MCF 10A (cell line): ENCODE measurements around the gene NUAK2. TPM values are rescaled to one million over a fixed set of nuclear protein-coding genes. Genes with fewer than 3 reads are reported as not detected.

Experiments
- BruUV-seq: library from RNA; stranded (reverse); fragments of 400-500 nt; replicated peaks from 2 replicates; lab custom pipeline; 2021; lab: Mats Ljungman, UMichigan
- CTCF ChIA-PET: fragments of 300-600 bp; sonication (Branson Sonifier 250); formaldehyde crosslinking; extraction: SDS; loops from one replicate; lab custom pipeline; 2021; ENCODE audit warnings: antibody characterized with exemption, inconsistent platforms; lab: Yijun Ruan, JAX
- POLR2A ChIA-PET: fragments of 300-600, 350-650 bp; sonication (Branson Sonifier 250); formaldehyde crosslinking; extraction: SDS; loops from one replicate; lab custom pipeline; 2020; ENCODE audit warnings: antibody characterized with exemption, inconsistent platforms; lab: Yijun Ruan, JAX
- DNase-seq: peaks from one replicate; pipeline ENCODE4 v3.0.0-alpha.2; 2018; ENCODE audit not compliant: unreplicated experiment
- H3K27ac Mint-ChIP-seq: one replicate; pipeline ENCODE4 v1.8.0; 2022; ENCODE audit warnings: mild to moderate bottlenecking, low read depth, mixed read lengths; ENCODE audit not compliant: unreplicated experiment
- H3K27me3 Mint-ChIP-seq: one replicate; pipeline ENCODE4 v1.8.0; 2022; ENCODE audit warnings: mixed read lengths; ENCODE audit not compliant: insufficient read depth, unreplicated experiment
- H3K36me3 Mint-ChIP-seq: one replicate; pipeline ENCODE4 v1.8.0; 2022; ENCODE audit warnings: mild to moderate bottlenecking, moderate library complexity, mixed read lengths; ENCODE audit not compliant: insufficient read depth, unreplicated experiment
- H3K4me1 Mint-ChIP-seq: one replicate; pipeline ENCODE4 v1.8.0; 2022; ENCODE audit warnings: mixed read lengths; ENCODE audit not compliant: insufficient read depth, unreplicated experiment
- H3K4me3 Mint-ChIP-seq: one replicate; pipeline ENCODE4 v1.8.0; 2022; ENCODE audit warnings: mild to moderate bottlenecking, moderate library complexity, mixed read lengths; ENCODE audit not compliant: unreplicated experiment
- H3K9me3 Mint-ChIP-seq: one replicate; pipeline ENCODE4 v1.8.0; 2022; ENCODE audit warnings: mixed read lengths; ENCODE audit not compliant: unreplicated experiment
- intact Hi-C: fragments of 100-400 bp; cut with micrococcal nuclease; formaldehyde crosslinking; loops from 2 replicates; pipeline ENCODE4 v1.14.1; 2022
- total RNA-seq: library from RNA; stranded (reverse); gene quantifications from 2 replicates; pipeline ENCODE4 v1.2.3, GENCODE V29; 2022
- TF ChIP-seq, protein P1 (sequence below): fragments of 200-600 bp; IDR thresholded peaks from one replicate; pipeline ENCODE4 v1.8.0; 2022; ENCODE audit warnings: antibody characterized with exemption, mild to moderate bottlenecking; ENCODE audit not compliant: unreplicated experiment

The NUAK2 gene
- total RNA-seq, 1 experiment from 2014 or later: 6.0 TPM

DNA sequence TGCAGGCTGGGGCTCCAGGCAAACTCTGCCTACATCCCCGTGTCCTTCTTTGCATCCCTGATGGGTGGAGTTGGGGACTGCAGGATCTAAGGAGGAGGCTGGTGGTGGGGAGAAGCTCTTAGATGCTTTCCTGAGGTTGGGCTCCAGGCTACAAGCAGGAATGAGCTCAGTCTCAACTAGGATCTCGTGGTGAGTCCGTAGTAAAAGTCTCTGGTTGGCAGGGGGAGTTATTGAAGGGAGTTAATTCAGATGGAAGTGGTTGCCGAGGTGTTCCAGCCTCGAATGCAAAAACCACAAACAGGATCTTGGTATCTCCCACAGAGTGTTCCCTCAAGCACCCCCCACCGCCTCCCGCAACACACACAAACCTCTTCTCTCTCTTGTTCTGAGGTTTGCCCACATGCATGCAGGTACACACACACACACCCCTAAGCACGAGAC, 58.8 kb downstream of the NUAK2 start:
- TF ChIP-seq, protein P1, sequence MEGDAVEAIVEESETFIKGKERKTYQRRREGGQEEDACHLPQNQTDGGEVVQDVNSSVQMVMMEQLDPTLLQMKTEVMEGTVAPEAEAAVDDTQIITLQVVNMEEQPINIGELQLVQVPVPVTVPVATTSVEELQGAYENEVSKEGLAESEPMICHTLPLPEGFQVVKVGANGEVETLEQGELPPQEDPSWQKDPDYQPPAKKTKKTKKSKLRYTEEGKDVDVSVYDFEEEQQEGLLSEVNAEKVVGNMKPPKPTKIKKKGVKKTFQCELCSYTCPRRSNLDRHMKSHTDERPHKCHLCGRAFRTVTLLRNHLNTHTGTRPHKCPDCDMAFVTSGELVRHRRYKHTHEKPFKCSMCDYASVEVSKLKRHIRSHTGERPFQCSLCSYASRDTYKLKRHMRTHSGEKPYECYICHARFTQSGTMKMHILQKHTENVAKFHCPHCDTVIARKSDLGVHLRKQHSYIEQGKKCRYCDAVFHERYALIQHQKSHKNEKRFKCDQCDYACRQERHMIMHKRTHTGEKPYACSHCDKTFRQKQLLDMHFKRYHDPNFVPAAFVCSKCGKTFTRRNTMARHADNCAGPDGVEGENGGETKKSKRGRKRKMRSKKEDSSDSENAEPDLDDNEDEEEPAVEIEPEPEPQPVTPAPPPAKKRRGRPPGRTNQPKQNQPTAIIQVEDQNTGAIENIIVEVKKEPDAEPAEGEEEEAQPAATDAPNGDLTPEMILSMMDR: no peak
- BruUV-seq: no TSS peak
- H3K36me3 Mint-ChIP-seq: no peaks in the 10 kb centered on the region
- no peak overlapping the region for H3K4me3 Mint-ChIP-seq
- H3K9me3 Mint-ChIP-seq: no peaks in the 10 kb centered on the region
- H3K4me1 Mint-ChIP-seq: peaks cover 33% of the 10 kb centered on the region
- intact Hi-C loops: no loop called here
- DNase-seq: no peak
- POLR2A ChIA-PET: interaction anchor here (0.6 to 1.7 kb wide), 5 partner anchors 7 to 142 kb away, joined by 3 to 4 read pairs (median 3); partner anchors contain the start of gene TMCC2
- CTCF ChIA-PET: interaction anchor here (0.6 to 14.4 kb wide), 13 partner anchors 9 to 456 kb away, joined by 3 to 487 read pairs (median 6); partner anchors contain the start of gene TMCC2
- H3K27ac Mint-ChIP-seq: no peak overlapping the region
- H3K27me3 Mint-ChIP-seq: no peaks in the 10 kb centered on the region

DNA sequence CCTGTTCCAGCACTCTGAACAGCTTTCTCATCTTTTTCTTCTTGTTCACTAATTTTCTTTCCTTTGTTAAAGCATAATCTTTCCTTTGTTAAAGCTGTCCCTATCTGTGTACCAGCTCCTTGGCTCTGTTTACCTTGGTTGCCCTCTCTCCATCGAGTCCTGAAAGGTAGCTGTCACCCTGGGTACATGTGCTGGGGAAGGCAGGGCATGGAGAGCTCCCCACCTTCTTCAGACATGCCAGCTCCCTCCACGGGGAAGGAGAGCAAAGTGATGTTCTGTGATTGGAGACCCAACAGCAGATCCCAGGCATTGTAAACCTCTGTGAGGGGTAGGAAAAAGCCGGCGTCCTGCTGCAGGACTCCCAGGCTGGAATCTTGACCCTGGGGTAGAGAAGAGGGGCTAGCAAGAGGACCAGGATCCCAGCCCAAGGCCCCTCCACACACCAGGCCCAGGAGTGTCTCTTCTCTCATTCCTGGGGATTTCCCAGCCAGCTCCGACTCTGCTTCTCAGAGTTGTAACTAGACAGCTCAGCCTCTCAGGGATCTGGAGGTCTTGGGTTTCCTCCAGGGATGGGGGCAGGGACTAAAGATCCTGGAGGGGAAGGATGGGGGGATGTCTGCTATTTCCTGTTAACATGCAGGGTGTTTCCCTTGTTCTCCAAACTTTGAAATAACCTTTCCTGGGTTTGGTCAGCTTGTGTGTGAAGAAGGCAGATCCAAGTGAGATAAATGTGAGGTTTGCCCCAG, 59.4 kb downstream of the NUAK2 start:
- POLR2A ChIA-PET: interaction anchor here (0.6 to 1.7 kb wide), 7 partner anchors 8 to 63 kb away, joined by 3 to 4 read pairs (median 3); partner anchors contain the start of gene TMCC2
- TF ChIP-seq, protein P1: no peak
- H3K9me3 Mint-ChIP-seq: no peaks in the 10 kb centered on the region
- H3K4me1 Mint-ChIP-seq: peaks cover 33% of the 10 kb centered on the region
- DNase-seq: no peak
- no TSS peak for BruUV-seq
- no peak overlapping the region for H3K27ac Mint-ChIP-seq
- H3K4me3 Mint-ChIP-seq: no peak overlapping the region
- intact Hi-C loops: no loop called here
- H3K27me3 Mint-ChIP-seq: no peaks in the 10 kb centered on the region
- H3K36me3 Mint-ChIP-seq: no peaks in the 10 kb centered on the region
- CTCF ChIA-PET: interaction anchor here (0.5 to 14.4 kb wide), 17 partner anchors 9 to 1122 kb away, joined by 3 to 487 read pairs (median 6); partner anchors contain the start of gene TMCC2

DNA sequence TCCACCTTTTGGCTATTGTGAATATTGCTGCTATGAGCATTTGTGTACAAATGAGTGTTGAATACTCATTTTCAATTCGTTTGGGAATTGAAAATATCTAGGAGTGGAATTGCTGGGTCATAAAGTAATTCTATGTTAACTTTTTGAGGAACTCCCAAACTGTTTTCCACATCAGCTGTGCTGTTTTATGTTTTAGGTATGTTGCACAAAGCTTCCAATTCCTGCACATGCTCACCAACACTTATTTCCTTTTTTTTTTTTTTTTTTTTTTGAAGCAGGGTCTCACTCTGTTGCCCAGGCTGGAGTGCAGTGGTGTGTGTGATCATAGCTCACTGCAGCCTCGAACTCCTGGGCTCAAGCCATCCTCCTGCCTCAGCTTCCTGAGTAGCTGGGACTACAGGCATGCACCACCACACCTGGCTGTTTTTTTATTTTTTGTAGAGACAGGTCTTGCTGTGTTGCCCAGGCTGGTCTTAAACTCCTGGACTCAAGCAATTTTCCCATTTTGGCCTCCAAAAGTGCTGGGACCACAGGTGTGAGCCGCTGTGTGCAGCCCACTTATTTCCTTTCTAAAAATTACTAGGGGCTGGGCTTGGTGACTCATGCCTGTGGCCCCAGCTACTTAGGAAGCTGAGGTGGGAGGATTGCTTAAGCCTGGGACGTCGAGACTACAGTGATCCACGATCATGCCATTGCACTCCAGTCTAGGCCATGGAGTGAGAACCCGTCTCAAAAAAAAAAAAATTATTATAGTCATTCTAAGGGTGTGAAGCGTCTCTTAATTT, 60.4 kb downstream of the NUAK2 start:
- Mint-ChIP-seq H3K4me1 (peaks cover 30% of the 10 kb centered on the region), H3K9me3 (no peaks in the 10 kb centered on the region), H3K36me3 (no peaks in the 10 kb centered on the region), H3K4me3 (no peak overlapping the region), H3K27me3 (no peaks in the 10 kb centered on the region), H3K27ac (no peak overlapping the region)
- peak; percentile 89 for DNase-seq
- intact Hi-C loops: no loop called here
- ChIA-PET POLR2A (interaction anchor here (0.6 to 7.9 kb wide), 7 partner anchors 15 to 60 kb away, joined by 3 to 121 read pairs (median 3); partner anchors contain the start of genes NUAK2 and TMCC2), CTCF (interaction anchor here (0.6 to 14.4 kb wide), 29 partner anchors 13 to 1121 kb away, joined by 3 to 487 read pairs (median 5); partner anchors contain the start of genes RBBP5 and TMCC2)
- BruUV-seq: no TSS peak
- TF ChIP-seq, protein P1: no peak
